H1 (cell line): ENCODE data around the gene TMEM156. TPM values are rescaled to one million over a fixed set of nuclear protein-coding genes. Genes with fewer than 3 reads are reported as not detected.

Experiments used
- CTCF ChIA-PET: fragments of 300-600 bp; sonication (Branson Sonifier 250); formaldehyde crosslinking; loops from one replicate; lab custom pipeline; 2021; ENCODE audit not compliant: partially characterized antibody; lab: Charles Lee
- POLR2A ChIA-PET: fragments of 300-600 bp; sonication (Branson Sonifier 250); formaldehyde crosslinking; loops from one replicate; lab custom pipeline; 2021; ENCODE audit warnings: inconsistent platforms; ENCODE audit not compliant: partially characterized antibody; lab: Charles Lee
- DNase-seq, 2 experiments: peaks; one replicate each; pipeline versions ENCODE4 v3.0.0 to v3.0.0-alpha.2; 2010 to 2022; ENCODE audit warnings: low spot score in 2 of 2, low read depth in 1 of 2, mixed read lengths in 1 of 2
- FAIRE-seq: peaks from 2 replicates; lab custom pipeline; 2011; peaks lifted over from hg19 to GRCh38; lab: Jason Lieb, UNC
- H2AFZ ChIP-seq: 2 replicates; pipeline ENCODE4 v1.8.1; 2012; ENCODE audit warnings: low read length, inconsistent platforms
- H2AK5ac ChIP-seq: 2 replicates; pipeline ENCODE4 v1.6.1; 2013; ENCODE audit warnings: low read depth, low read length
- H2BK120ac ChIP-seq: replicated peaks from 2 replicates; pipeline ENCODE3; 2013; ENCODE audit warnings: low read depth, low read length, inconsistent platforms
- H2BK12ac ChIP-seq: 2 replicates; pipeline ENCODE4 v1.6.1; 2013; ENCODE audit warnings: low read depth, low read length
- H2BK15ac ChIP-seq: 2 replicates; pipeline ENCODE4 v1.6.1; 2013; ENCODE audit warnings: low read length
- H2BK20ac ChIP-seq: 2 replicates; pipeline ENCODE4 v1.6.1; 2013; ENCODE audit warnings: low read length
- H2BK5ac ChIP-seq: 2 replicates; pipeline ENCODE4 v1.6.1; 2013; ENCODE audit warnings: low read depth, low read length
- H3K14ac ChIP-seq: 2 replicates; pipeline ENCODE4 v1.6.1; 2013; ENCODE audit warnings: inconsistent platforms; ENCODE audit not compliant: insufficient read length
- H3K18ac ChIP-seq: 2 replicates; pipeline ENCODE4 v1.6.1; 2013; ENCODE audit warnings: low read length; ENCODE audit errors: extremely low read depth
- H3K23ac ChIP-seq: 2 replicates; pipeline ENCODE4 v1.6.1; 2013; ENCODE audit warnings: inconsistent platforms; ENCODE audit not compliant: insufficient read length
- H3K23me2 ChIP-seq: 2 replicates; pipeline ENCODE4 v1.6.1; 2013; ENCODE audit warnings: low read depth, low read length
- H3K27ac ChIP-seq: 2 replicates; pipeline ENCODE4 v1.6.1; 2011; ENCODE audit warnings: low read depth, low read length, inconsistent platforms
- H3K27me3 ChIP-seq, 4 experiments: replicated peaks in 1 of 4; 1 replicate in 1 of 4; 2 replicates in 3 of 4; pipeline versions ENCODE4 v1.6.1 to v1.8.1; 2011 to 2013; ENCODE audit warnings: low read length in 3 of 4, mild to moderate bottlenecking in 3 of 4, inconsistent platforms in 2 of 4, mixed read lengths in 2 of 4, moderate library complexity in 1 of 4; ENCODE audit not compliant: control insufficient read depth in 3 of 4, insufficient read depth in 3 of 4; ENCODE audit errors: extremely low read depth in 1 of 4
- H3K36me3 ChIP-seq, 4 experiments: 2 replicates each; pipeline versions ENCODE4 v1.6.1 to v1.8.1; 2011 to 2013; ENCODE audit warnings: mild to moderate bottlenecking in 4 of 4, low read length in 3 of 4, moderate library complexity in 2 of 4, control low read depth in 1 of 4, inconsistent platforms in 1 of 4; ENCODE audit not compliant: insufficient read depth in 4 of 4, control insufficient read depth in 2 of 4
- H3K4ac ChIP-seq: replicated peaks from 2 replicates; pipeline ENCODE3; 2013; ENCODE audit warnings: low read length, low read depth, mixed read lengths, inconsistent platforms; ENCODE audit not compliant: insufficient read length
- H3K4me1 ChIP-seq, 4 experiments: replicated peaks in 1 of 4; 1 replicate in 1 of 4; 2 replicates in 3 of 4; pipeline versions ENCODE4 v1.6.1 to v1.8.1; 2011 to 2013; ENCODE audit warnings: low read length in 3 of 4, inconsistent platforms in 2 of 4, mixed read lengths in 1 of 4; ENCODE audit not compliant: insufficient read depth in 4 of 4, control insufficient read depth in 3 of 4
- H3K4me2 ChIP-seq, 2 experiments: 2 replicates each; pipeline versions ENCODE4 v1.6.1 to v1.8.1; 2011 to 2013; ENCODE audit warnings: low read depth in 2 of 2, low read length in 2 of 2, control low read depth in 1 of 2, inconsistent platforms in 1 of 2, mild to moderate bottlenecking in 1 of 2; ENCODE audit not compliant: insufficient read depth in 1 of 2
- H3K4me3 ChIP-seq, 4 experiments: fragments of 200-600, 300-600 bp in 1 of 4; sonication (generic), shearing (Covaris generic), sonication (Bioruptor Twin) in 1 of 4; 2 replicates each; pipeline versions ENCODE4 v1.5.1 to v1.8.1; 2011 to 2016; ENCODE audit warnings: low read length in 4 of 4, low read depth in 3 of 4, control low read depth in 2 of 4, inconsistent platforms in 2 of 4, mild to moderate bottlenecking in 2 of 4, mixed read lengths in 1 of 4, moderate library complexity in 1 of 4; ENCODE audit not compliant: insufficient read depth in 2 of 4; ENCODE audit errors: extremely low read depth in 1 of 4
- H3K56ac ChIP-seq: replicated peaks from 2 replicates; pipeline ENCODE3; 2013; ENCODE audit warnings: low read depth, mild to moderate bottlenecking, mixed read lengths, low read length, inconsistent platforms; ENCODE audit not compliant: insufficient read length
- H3K79me1 ChIP-seq: 2 replicates; pipeline ENCODE4 v1.6.1; 2013; ENCODE audit warnings: low read depth, low read length, control low read depth
- H3K79me2 ChIP-seq, 2 experiments: 2 replicates each; pipeline versions ENCODE4 v1.6.1 to v1.8.1; 2012 to 2013; ENCODE audit warnings: low read length in 2 of 2, mild to moderate bottlenecking in 2 of 2, inconsistent platforms in 1 of 2; ENCODE audit not compliant: insufficient read depth in 2 of 2, control insufficient read depth in 1 of 2
- H3K9ac ChIP-seq, 4 experiments: replicated peaks in 1 of 4; 1 replicate in 1 of 4; 2 replicates in 3 of 4; pipeline versions ENCODE4 v1.6.1 to v1.8.1; 2011 to 2013; ENCODE audit warnings: low read depth in 3 of 4, low read length in 3 of 4, control low read depth in 2 of 4, mild to moderate bottlenecking in 2 of 4, moderate library complexity in 2 of 4, inconsistent platforms in 1 of 4; ENCODE audit errors: extremely low read depth in 1 of 4
- H3K9me3 ChIP-seq, 2 experiments: 2 replicates each; pipeline versions ENCODE4 v1.6.1 to v1.8.1; 2012 to 2013; ENCODE audit warnings: mild to moderate bottlenecking in 2 of 2, moderate library complexity in 2 of 2, control low read depth in 1 of 2, inconsistent platforms in 1 of 2, low read depth in 1 of 2, low read length in 1 of 2, mixed read lengths in 1 of 2; ENCODE audit not compliant: insufficient read depth in 2 of 2
- H4K20me1 ChIP-seq, 2 experiments: replicated peaks in 1 of 2; 2 replicates each; pipeline versions ENCODE3 to v1.8.1; 2011 to 2013; ENCODE audit warnings: inconsistent platforms in 2 of 2, low read length in 2 of 2, mild to moderate bottlenecking in 1 of 2; ENCODE audit not compliant: insufficient read depth in 2 of 2, control insufficient read depth in 1 of 2
- H4K5ac ChIP-seq: 2 replicates; pipeline ENCODE4 v1.6.1; 2013; ENCODE audit warnings: low read length, low read depth, mixed read lengths, inconsistent platforms; ENCODE audit not compliant: insufficient read length
- H4K8ac ChIP-seq: 2 replicates; pipeline ENCODE4 v1.8.0; 2013; ENCODE audit warnings: mild to moderate bottlenecking, moderate library complexity, low read length, inconsistent platforms; ENCODE audit not compliant: insufficient read depth; ENCODE audit errors: extremely low read depth
- H4K91ac ChIP-seq: replicated peaks from 2 replicates; pipeline ENCODE3; 2013; ENCODE audit warnings: low read length, mixed read lengths, inconsistent platforms; ENCODE audit not compliant: insufficient read length
- CBX8 ChIP-seq: fragments of 300-800, 300-1000 bp; sonication (generic); IDR thresholded peaks from 2 replicates; pipeline ENCODE4 v1.7.1; 2016; ENCODE audit warnings: low read depth, low read length, borderline replicate concordance
- CEBPB ChIP-seq: IDR thresholded peaks from 2 replicates; pipeline ENCODE4 v1.6.1; 2012; ENCODE audit warnings: low read depth, low read length
- CHD1 ChIP-seq: IDR thresholded peaks from 2 replicates; pipeline ENCODE4 v1.6.1; 2012; ENCODE audit warnings: low read depth, low read length, improper control_type of control experiment
- CHD2 ChIP-seq: IDR thresholded peaks from 2 replicates; pipeline ENCODE4 v1.6.1; 2012; ENCODE audit warnings: low read length, improper control_type of control experiment
- CREB1 ChIP-seq: IDR thresholded peaks from 2 replicates; pipeline ENCODE4 v1.6.1; 2012; ENCODE audit warnings: inconsistent platforms
- EGR1 ChIP-seq: IDR thresholded peaks from 2 replicates; pipeline ENCODE4 v1.6.1; 2011; ENCODE audit warnings: low read depth, low read length, borderline replicate concordance
- HDAC2 ChIP-seq, 2 experiments: fragments of 300-600 bp in 1 of 2; sonication (generic) in 1 of 2; IDR thresholded peaks; 2 replicates each; pipeline ENCODE4 v1.6.1; 2011 to 2012; ENCODE audit warnings: low read depth in 2 of 2, low read length in 2 of 2, mild to moderate bottlenecking in 2 of 2, moderate library complexity in 2 of 2, borderline replicate concordance in 1 of 2, inconsistent platforms in 1 of 2
- KDM5A ChIP-seq: fragments of 200-600 bp; IDR thresholded peaks from 2 replicates; pipeline ENCODE4 v1.7.1; 2012; ENCODE audit warnings: mild to moderate bottlenecking, low read length, inconsistent platforms, mixed read lengths
- PHF8 ChIP-seq: fragments of 200-600 bp; sonication (generic); conservative IDR thresholded peaks from 2 replicates; pipeline ENCODE4 v1.7.1; 2012; ENCODE audit warnings: low read depth, mild to moderate bottlenecking, inconsistent platforms, low read length, moderate library complexity
- POU5F1 ChIP-seq: IDR thresholded peaks from 2 replicates; pipeline ENCODE4 v1.6.1; 2011; ENCODE audit warnings: low read depth, mild to moderate bottlenecking, low read length, moderate library complexity
- SIN3A ChIP-seq, 2 experiments: IDR thresholded peaks in 1 of 2; conservative IDR thresholded peaks in 1 of 2; 2 replicates each; pipeline ENCODE4 v1.6.1; 2011 to 2012; ENCODE audit warnings: low read length in 2 of 2, improper control_type of control experiment in 1 of 2, low read depth in 1 of 2, mild to moderate bottlenecking in 1 of 2
- SIRT6 ChIP-seq: IDR thresholded peaks from one replicate; pipeline ENCODE4 v1.7.1; 2012; ENCODE audit warnings: low read length, inconsistent platforms
- YY1 ChIP-seq: IDR thresholded peaks from 2 replicates; pipeline ENCODE4 v1.6.1; 2011; ENCODE audit warnings: low read depth, mild to moderate bottlenecking, low read length
- WGBS, 2 experiments: shearing (Covaris generic) in 1 of 2; methylation state at CpG; one replicate each; pipeline versions ENCODE4 v1.1.6 to v1.1.7; 2013 to 2015; ENCODE audit warnings: low lambda C conversion rate in 2 of 2, mixed read lengths in 2 of 2, inconsistent platforms in 1 of 2, low coverage in 1 of 2, missing lambda C conversion rate in 1 of 2; ENCODE audit not compliant: insufficient replicate concordance in 2 of 2, insufficient coverage in 1 of 2, insufficient read length in 1 of 2; ENCODE audit errors: extremely low coverage in 1 of 2, missing lambda C conversion rate in 1 of 2; 5-methylcytosine and 5-hydroxymethylcytosine counted together
- polyA plus RNA-seq, 7 experiments: library from polyadenylated mRNA; depleted of rRNA in 3 of 7; stranded (reverse) in 5 of 7; unstranded in 2 of 7; fragments of >200 nt in 5 of 7; fragments of 200-250 nt in 2 of 7; gene quantifications; 1 replicate in 5 of 7; 2 replicates in 1 of 7; 4 replicates in 1 of 7; pipeline versions ENCODE4 v1.2.1 to v1.2.3, GENCODE V29; 2011 to 2013; ENCODE audit warnings: missing spikeins in 2 of 7, mixed read lengths in 2 of 7
- total RNA-seq: library from RNA; stranded (reverse); fragmentation: NEBNext Ultra II Directional; extraction: Animal tissue kit (Norgen Biotek cat#: 25700); gene quantifications from 2 replicates; pipeline ENCODE4 v1.2.1, GENCODE V29; 2021

Gene TMEM156
- total and polyA plus RNA-seq, 2 of the 8 experiments (the other 6 are each of a cell fraction or from before 2014, with no cell fraction given) = not detected

DNA sequence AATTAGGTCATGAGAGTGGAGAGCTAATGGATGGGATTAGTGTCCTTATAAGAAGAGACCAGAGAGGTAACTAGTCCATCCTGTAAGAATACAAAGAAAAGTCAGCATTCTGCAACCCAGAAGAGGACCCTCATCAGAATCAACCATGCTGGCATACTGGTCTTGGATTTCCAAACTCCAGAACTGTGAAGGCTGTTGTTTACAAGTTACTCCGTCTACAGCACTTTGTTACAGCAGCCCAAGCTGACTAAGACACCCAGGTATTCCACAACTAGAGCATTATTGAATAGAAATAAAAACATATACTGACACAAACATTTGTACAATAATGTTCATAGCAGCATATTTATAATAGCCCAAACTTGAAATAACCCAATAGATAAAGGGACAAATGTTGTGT lies 9.2 kb downstream of the TMEM156 start:
- Histone ChIP-seq H3K23me2 (no peaks in the 10 kb centered on the region), H3K27me3 (no peaks in the 10 kb centered on the region), H3K36me3 (no peaks in the 10 kb centered on the region), H3K4me3 (no peak overlapping the region), H3K9me3 (no peaks in the 10 kb centered on the region), H3K4ac (no peak overlapping the region), H2AK5ac (no peak overlapping the region), H3K27ac (no peak overlapping the region), H3K9ac (no peak overlapping the region), H2BK12ac (no peak overlapping the region), H2BK15ac (no peak overlapping the region), H2BK120ac (no peak overlapping the region), H3K23ac (no peak overlapping the region), H4K20me1 (no peaks in the 10 kb centered on the region), H4K91ac (no peak overlapping the region), H2BK20ac (no peak overlapping the region), H3K4me1 (no peaks in the 10 kb centered on the region), H3K79me1 (no peaks in the 10 kb centered on the region), H3K4me2 (no peak overlapping the region), H4K5ac (no peak overlapping the region)
- CTCF ChIA-PET = interaction anchor here (1.1 kb wide), 1 partner anchor 9 kb away, joined by 3 read pairs; no protein-coding TSS in a partner anchor
- FAIRE-seq = no peak
- 86% methylated on average over 1 of the region's 1 CpG; no CpG with 5 or more reads in 1 of the 2 experiments for WGBS, 2 experiments
- TF ChIP-seq EGR1 (no peak), CBX8 (no peak), HDAC2 (IDR thresholded peaks at IDR 0.05; ENCODE audit: borderline replicate concordance in 1 of 2, low read depth in 2 of 2, low read length in 2 of 2) (no peak), SIN3A (conservative IDR thresholded peaks at IDR 0.05 in 1 of 2, IDR thresholded peaks at IDR 0.05 in 1 of 2; ENCODE audit: low read depth in 1 of 2, low read length in 2 of 2) (no peak), POU5F1 (no peak), CREB1 (no peak), CEBPB (no peak), CHD2 (no peak), YY1 (no peak), CHD1 (no peak), KDM5A (no peak), PHF8 (no peak), SIRT6 (no peak)
- TF ChIP-seq, all 59 proteins: peak for 0
- POLR2A ChIA-PET = no interaction called here
- Histone ChIP-seq H4K8ac (no peak overlapping the region), H3K14ac (no peak overlapping the region), H3K18ac (no peak overlapping the region), H3K79me2 (no peaks in the 10 kb centered on the region), H2BK5ac (no peak overlapping the region), H2AFZ (no peak overlapping the region), H3K56ac (no peak overlapping the region)
- no peak for DNase-seq
